HepG2 (cell line): ENCODE data around the gene ABCB7. TPM values are rescaled to one million over a fixed set of nuclear protein-coding genes. Genes with fewer than 3 reads are reported as not detected.

ENCODE experiments used
- ATAC-seq: fragments of 200-7000 bp; cut with Tn5 transposase; 3 replicates; pipeline ENCODE4 v1.9.1; 2020; ENCODE audit warnings: mild to moderate bottlenecking, moderate library complexity
- BruUV-seq: library from RNA; stranded (reverse); fragments of 400-500 nt; replicated peaks from 2 replicates; lab custom pipeline; 2021; lab: Mats Ljungman, UMichigan
- CTCF ChIA-PET: fragments of 300-600 bp; formaldehyde crosslinking; extraction: SDS; loops from one replicate; lab custom pipeline; 2021; ENCODE audit warnings: low total read pairs, inconsistent platforms, low intra/inter-chr PET ratio; lab: Yijun Ruan, JAX
- POLR2A ChIA-PET: fragments of 350-600 bp; sonication (Branson Sonifier 250); formaldehyde crosslinking; loops from one replicate; lab custom pipeline; 2020; ENCODE audit warnings: antibody characterized with exemption, inconsistent platforms; lab: Yijun Ruan, JAX
- DNase-seq: peaks from one replicate; pipeline ENCODE4 v3.0.0-alpha.2; 2015; ENCODE audit warnings: low spot score
- FAIRE-seq: peaks from 3 replicates; lab custom pipeline; 2011; peaks lifted over from hg19 to GRCh38; lab: Jason Lieb, UNC
- H2AFZ ChIP-seq: one replicate; pipeline ENCODE4 v1.6.1; 2011; ENCODE audit warnings: low read length, inconsistent platforms
- H3K27ac ChIP-seq: fragments of 300-600 bp; 3 replicates; pipeline ENCODE4 v1.8.0; 2011; ENCODE audit warnings: mixed run types, mild to moderate bottlenecking, mixed read lengths, low read length, inconsistent platforms; ENCODE audit not compliant: insufficient read depth; ENCODE audit errors: extremely low read length
- H3K27me3 ChIP-seq, 2 experiments: fragments of 200-600 bp in 1 of 2; 2 replicates in 1 of 2; 3 replicates in 1 of 2; pipeline versions ENCODE4 v1.6.0 to v1.8.0; 2011; ENCODE audit warnings: low read length in 2 of 2, mild to moderate bottlenecking in 2 of 2, moderate library complexity in 2 of 2, inconsistent platforms in 1 of 2; ENCODE audit not compliant: insufficient read depth in 2 of 2, control insufficient read depth in 1 of 2
- H3K36me3 ChIP-seq, 2 experiments: fragments of 200-600 bp in 1 of 2; replicated peaks in 1 of 2; 2 replicates in 1 of 2; 3 replicates in 1 of 2; pipeline versions ENCODE4 v1.5.1 to v1.8.0; 2011; ENCODE audit warnings: low read length in 2 of 2, inconsistent platforms in 1 of 2; ENCODE audit not compliant: insufficient read depth in 2 of 2, control insufficient read depth in 1 of 2
- H3K4me1 ChIP-seq: 2 replicates; pipeline ENCODE4 v1.5.1; 2012; ENCODE audit warnings: low read length, inconsistent platforms; ENCODE audit not compliant: insufficient read depth
- H3K4me2 ChIP-seq: 2 replicates; pipeline ENCODE4 v1.6.0; 2011; ENCODE audit warnings: low read depth, low read length, inconsistent platforms
- H3K4me3 ChIP-seq, 3 experiments: fragments of 200-600 bp in 1 of 3; sonication (generic), shearing (Covaris generic) in 1 of 3; replicated peaks in 1 of 3; 2 replicates each; pipeline ENCODE4 v1.5.1; 2011 to 2016; ENCODE audit warnings: low read length in 3 of 3, inconsistent platforms in 2 of 3, low read depth in 2 of 3, mild to moderate bottlenecking in 2 of 3, control low read depth in 1 of 3, mixed read lengths in 1 of 3; ENCODE audit not compliant: insufficient read depth in 1 of 3
- H3K79me2 ChIP-seq: one replicate; pipeline ENCODE4 v1.6.1; 2011; ENCODE audit warnings: low read length, inconsistent platforms; ENCODE audit not compliant: insufficient read depth
- H3K9ac ChIP-seq: 2 replicates; pipeline ENCODE4 v1.6.0; 2011; ENCODE audit warnings: mild to moderate bottlenecking, low read depth, low read length, inconsistent platforms; ENCODE audit not compliant: insufficient read depth
- H3K9me3 ChIP-seq: 2 replicates; pipeline ENCODE4 v1.5.1; 2012; ENCODE audit warnings: mild to moderate bottlenecking, low read length
- H4K20me1 ChIP-seq: 2 replicates; pipeline ENCODE4 v1.6.0; 2011; ENCODE audit warnings: inconsistent platforms, mild to moderate bottlenecking, low read length, moderate library complexity; ENCODE audit not compliant: insufficient read depth
- ETV5 ChIP-seq: IDR thresholded peaks from 2 replicates; pipeline ENCODE4 v1.6.1; 2018; ENCODE audit warnings: missing biosample characterization, missing genetic modification reagents, inconsistent platforms, borderline replicate concordance
- GZF1 ChIP-seq: sonication (generic); formaldehyde crosslinking; IDR thresholded peaks from 2 replicates; pipeline ENCODE4 v1.5.1; 2020; ENCODE audit warnings: mild to moderate bottlenecking, missing genetic modification reagents
- HNRNPK ChIP-seq: fragments of 200-400 bp; formaldehyde crosslinking; IDR thresholded peaks from 2 replicates; pipeline ENCODE4 v1.6.1; 2018; ENCODE audit warnings: low read length, low read depth, moderate library complexity, mild to moderate bottlenecking; ENCODE audit not compliant: poor library complexity, severe bottlenecking
- HOXA5 ChIP-seq: sonication (generic); formaldehyde crosslinking; IDR thresholded peaks from 2 replicates; pipeline ENCODE4 v1.4.0; 2020; ENCODE audit warnings: missing genetic modification reagents
- NFE2 ChIP-seq: sonication (generic); formaldehyde crosslinking; IDR thresholded peaks from 2 replicates; pipeline ENCODE4 v1.4.0; 2020; ENCODE audit warnings: missing genetic modification reagents
- PBX2 ChIP-seq: IDR thresholded peaks from 2 replicates; pipeline ENCODE4 v1.6.1; 2016; ENCODE audit warnings: control low read depth
- POLR2G ChIP-seq: fragments of 200-400 bp; formaldehyde crosslinking; IDR thresholded peaks from 2 replicates; pipeline ENCODE4 v1.6.1; 2018; ENCODE audit warnings: mild to moderate bottlenecking, low read depth, low read length, moderate library complexity
- SP4 ChIP-seq: sonication (generic); formaldehyde crosslinking; IDR thresholded peaks from 2 replicates; pipeline ENCODE4 v1.8.1; 2023; ENCODE audit warnings: mild to moderate bottlenecking, missing genetic modification reagents
- TIGD3 ChIP-seq: sonication (generic); formaldehyde crosslinking; IDR thresholded peaks from 2 replicates; pipeline ENCODE4 v1.5.1; 2020; ENCODE audit warnings: mild to moderate bottlenecking, missing genetic modification reagents, borderline replicate concordance
- WIZ ChIP-seq: sonication (generic); formaldehyde crosslinking; IDR thresholded peaks from 2 replicates; pipeline ENCODE4 v1.5.1; 2020; ENCODE audit warnings: mild to moderate bottlenecking, missing genetic modification reagents
- ZBTB25 ChIP-seq: IDR thresholded peaks from 2 replicates; pipeline ENCODE4 v1.6.1; 2018; ENCODE audit warnings: missing genetic modification reagents
- ZNF251 ChIP-seq: sonication (generic); formaldehyde crosslinking; IDR thresholded peaks from 2 replicates; pipeline ENCODE4 v1.9.0; 2021; ENCODE audit warnings: mild to moderate bottlenecking, missing genetic modification reagents
- ZNF766 ChIP-seq: sonication (generic); formaldehyde crosslinking; IDR thresholded peaks from 2 replicates; pipeline ENCODE4 v1.5.0; 2020; ENCODE audit warnings: missing genetic modification reagents, borderline replicate concordance
- ZSCAN30 ChIP-seq: sonication (generic); formaldehyde crosslinking; IDR thresholded peaks from 2 replicates; pipeline ENCODE4 v1.5.0; 2020; ENCODE audit warnings: mild to moderate bottlenecking, missing genetic modification reagents
- WGBS: methylation state at CpG from one replicate; pipeline ENCODE4 v1.1.6; 2017; ENCODE audit warnings: low lambda C conversion rate; 5-methylcytosine and 5-hydroxymethylcytosine counted together
- in situ Hi-C: cut with HindIII; loops from 2 replicates; pipeline ENCODE4 v1.10.0; 2017; ENCODE audit warnings: low pct_unique_long_range_greater_than_20kb; ENCODE audit not compliant: extremely low pct_ligation_motif_present
- intact Hi-C: fragments of 100-400 bp; cut with micrococcal nuclease; formaldehyde crosslinking; loops from one replicate; pipeline ENCODE4 v1.10.0; 2022; ENCODE audit not compliant: unreplicated experiment
- polyA plus RNA-seq, 8 experiments: library from polyadenylated mRNA; depleted of rRNA in 3 of 8; stranded (reverse) in 7 of 8; unstranded in 1 of 8; fragments of >200 nt; fragmentation: Illumina TruSeq in 4 of 8; extraction: Trizol in 4 of 8; gene quantifications; 2 replicates each; pipeline versions ENCODE4 v1.2.1 to v1.2.3, GENCODE V29; 2011 to 2016; ENCODE audit warnings: low read depth in 4 of 8, missing spikeins in 1 of 8, mixed read lengths in 1 of 8; ENCODE audit not compliant: insufficient read depth in 1 of 8
- total RNA-seq, 5 experiments: library from RNA; depleted of rRNA; stranded (reverse); fragments of >200 nt; fragmentation: Illumina TruSeq; extraction: Trizol; gene quantifications; 2 replicates each; pipeline ENCODE4 v1.2.3, GENCODE V29; 2016; ENCODE audit warnings: low read depth in 1 of 5

The ABCB7 gene
- total and polyA plus RNA-seq, 2 of the 13 experiments (the other 11 are each of a cell fraction or from before 2014, with no cell fraction given): 27.7 to 28.7 TPM

GRCh38 chrX:75074475-75074874 is 81.6 kb downstream of the ABCB7 start:
- ChIA-PET POLR2A (no interaction called here), CTCF (no interaction called here)
- Histone ChIP-seq H3K79me2 (no peaks in the 10 kb centered on the region), H3K9me3 (no peaks in the 10 kb centered on the region), H3K9ac (no peak overlapping the region), H3K4me3 (no peak overlapping the region), H3K27me3 (no peaks in the 10 kb centered on the region), H2AFZ (no peak overlapping the region), H3K36me3 (0 out of 5 replicates have a peak, but pooled peaks cover 0 to 4% of the 10 kb centered on the region in 2 experiments), H3K4me2 (no peak overlapping the region), H3K4me1 (no peaks in the 10 kb centered on the region), H4K20me1 (no peaks in the 10 kb centered on the region), H3K27ac (no peak overlapping the region)
- no peak for TF ChIP-seq ZBTB25 (CRISPR knock-in tag)
- no peak for TF ChIP-seq NFE2 (CRISPR knock-in tag)
- TF ChIP-seq HNRNPK: no peak
- TF ChIP-seq WIZ (CRISPR knock-in tag): no peak
- TF ChIP-seq SP4 (CRISPR knock-in tag): no peak
- no TSS peak for BruUV-seq
- WGBS: 100% methylated on average over 1 of the region's 1 CpG
- in situ Hi-C loops: no loop called here
- DNase-seq (no peak), ATAC-seq (no peak), FAIRE-seq (no peak)
- intact Hi-C loops: no loop called here

- TF ChIP-seq ETV5 (CRISPR knock-in tag): no peak
- no peak for TF ChIP-seq POLR2G
- no peak for TF ChIP-seq PBX2 (CRISPR knock-in tag)
- no peak for TF ChIP-seq ZNF251 (CRISPR knock-in tag)
- TF ChIP-seq TIGD3: no peak
- no peak for TF ChIP-seq GZF1 (CRISPR knock-in tag)
- TF ChIP-seq ZSCAN30 (CRISPR knock-in tag): no peak
- no peak for TF ChIP-seq ZNF766 (CRISPR knock-in tag)
- TF ChIP-seq HOXA5: no peak
- TF ChIP-seq, all 625 proteins: peak for 0
- POLR2A ChIA-PET: no interaction called here
These were observed 84.7 kb downstream of the ABCB7 start for GRCh38 chrX:75071334-75071733.

More at GRCh38 chrX:75071334-75071733, 84.7 kb downstream of the ABCB7 start:
- 93% methylated on average over 3 of the region's 3 CpGs for WGBS
- Histone ChIP-seq H3K9ac (no peak overlapping the region), H3K4me2 (no peak overlapping the region), H3K36me3 (0 out of 5 replicates have a peak, but pooled peaks cover 0 to 4% of the 10 kb centered on the region in 2 experiments), H3K9me3 (no peaks in the 10 kb centered on the region), H3K27me3 (no peaks in the 10 kb centered on the region), H3K79me2 (no peaks in the 10 kb centered on the region), H2AFZ (no peak overlapping the region), H3K4me1 (no peaks in the 10 kb centered on the region), H3K4me3 (no peak overlapping the region), H3K27ac (no peak overlapping the region), H4K20me1 (no peaks in the 10 kb centered on the region)
- DNase-seq (no peak), ATAC-seq (no peak), FAIRE-seq (no peak)
- BruUV-seq: no TSS peak
- in situ Hi-C loops (no loop called here), intact Hi-C loops (no loop called here)
- CTCF ChIA-PET: no interaction called here
